ENCODE data around the gene CDK10. TPM values are rescaled to one million over a fixed set of nuclear protein-coding genes. Genes with fewer than 3 reads are reported as not detected.

CDK10 gene
- total RNA-seq, 1 experiment from 2014 or later: 52.6 TPM

DNA sequence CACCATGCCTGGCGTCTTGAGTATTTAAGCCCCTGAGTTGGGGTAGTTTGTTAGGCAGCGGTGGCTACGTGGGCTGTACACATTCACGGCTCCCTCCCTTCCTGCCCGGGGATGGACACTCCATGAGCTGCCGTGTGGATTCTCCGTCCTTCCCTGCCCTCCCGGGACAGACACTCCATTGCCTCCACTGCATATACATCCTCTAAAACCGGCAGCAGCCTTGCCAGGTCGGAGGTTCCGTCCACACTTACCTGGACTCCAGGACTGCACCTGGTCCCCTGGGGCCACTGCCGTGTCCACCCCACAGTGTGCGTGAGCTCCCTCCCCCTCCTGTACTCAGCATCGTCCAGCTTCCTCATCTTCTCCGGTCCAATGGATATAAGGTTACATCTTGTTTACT lies 18.5 kb downstream of the CDK10 start:
- in situ Hi-C loops (cut with HindIII; ENCODE audit: low pct_unique_long_range_greater_than_20kb, low sequenced_read_pairs): no loop called here
- CTCF ChIA-PET: interaction anchor here (1.4 kb wide), 1 partner anchor 88 kb away, joined by 4 read pairs; no protein-coding TSS in a partner anchor

DNA sequence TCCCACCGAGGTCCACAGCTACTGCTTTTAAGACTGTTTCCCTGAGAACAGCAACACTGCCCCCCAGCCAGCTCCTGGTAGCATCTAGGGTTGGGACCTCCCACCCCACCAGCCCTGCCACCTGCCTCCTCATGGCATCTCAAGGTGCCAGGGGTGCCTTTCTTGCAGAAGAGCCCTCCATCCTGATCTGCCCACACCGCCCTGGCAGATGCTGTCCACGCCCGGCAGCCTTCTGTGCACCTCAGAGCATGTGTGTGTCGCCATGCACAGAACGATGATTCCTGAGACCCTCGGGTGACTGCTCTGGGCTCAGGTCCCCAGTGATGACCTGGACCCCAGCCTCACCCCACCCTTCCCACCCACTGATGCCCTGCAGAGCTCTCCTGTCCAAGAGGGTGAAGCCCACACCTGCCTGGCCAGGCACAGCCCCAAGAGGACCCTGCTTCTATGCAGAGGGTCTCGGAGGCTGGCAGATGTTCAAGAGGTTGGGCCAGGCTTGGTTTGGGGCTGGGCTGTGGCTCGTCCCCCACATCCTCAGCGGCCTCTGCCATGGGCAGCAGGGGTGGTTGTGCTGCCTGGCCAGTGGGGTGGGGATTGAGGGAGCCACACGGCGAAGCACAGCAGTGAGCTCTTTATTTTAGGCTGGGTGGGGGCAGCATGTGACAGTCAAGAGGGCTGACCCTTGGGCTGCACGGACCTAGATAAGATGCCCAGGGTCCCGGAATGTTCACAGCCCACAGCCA lies 20.2 kb downstream of the CDK10 start:
- BruUV-seq (replicated peaks): no TSS peak
- Histone ChIP-seq H3K4me3 (ENCODE audit: low read depth in 2 of 2, low read length in 2 of 2) (no peak overlapping the region), H3K4me1 (ENCODE audit: control insufficient read depth, insufficient read depth, low read length) (0 out of 2 replicates have a peak, but pooled peaks cover 5% of the 10 kb centered on the region), H3K9me3 (ENCODE audit: control insufficient read depth, insufficient read depth, low read depth, low read length) (no peaks in the 10 kb centered on the region), H3K27ac (ENCODE audit: low read length) (no peak overlapping the region), H3K27me3 (ENCODE audit: control insufficient read depth, insufficient read depth, low read length) (no peaks in the 10 kb centered on the region), H3K36me3 (ENCODE audit: control insufficient read depth, insufficient read depth, low read length) (no peaks in the 10 kb centered on the region)
- in situ Hi-C loops (cut with HindIII; ENCODE audit: low pct_unique_long_range_greater_than_20kb, low sequenced_read_pairs): no loop called here
- intact Hi-C loops (cut with micrococcal nuclease; ENCODE audit: unreplicated experiment): no loop called here
- DNase-seq (ENCODE audit: low read depth, low spot score) (no peak), ATAC-seq (no peak)
- POLR2A ChIA-PET: no interaction called here
- TF ChIP-seq SIN3A (IDR thresholded peaks at IDR 0.05; ENCODE audit: borderline replicate concordance, insufficient read depth, low read depth, low read length) (no peak), CTCF (IDR thresholded peaks at IDR 0.05) (no peak), TCF7L2 (IDR thresholded peaks at IDR 0.05; ENCODE audit: low read depth, low read length) (no peak), POLR2AphosphoS5 (IDR thresholded peaks at IDR 0.05; ENCODE audit: low read depth, low read length) (no peak)
- TF ChIP-seq, protein P1, sequence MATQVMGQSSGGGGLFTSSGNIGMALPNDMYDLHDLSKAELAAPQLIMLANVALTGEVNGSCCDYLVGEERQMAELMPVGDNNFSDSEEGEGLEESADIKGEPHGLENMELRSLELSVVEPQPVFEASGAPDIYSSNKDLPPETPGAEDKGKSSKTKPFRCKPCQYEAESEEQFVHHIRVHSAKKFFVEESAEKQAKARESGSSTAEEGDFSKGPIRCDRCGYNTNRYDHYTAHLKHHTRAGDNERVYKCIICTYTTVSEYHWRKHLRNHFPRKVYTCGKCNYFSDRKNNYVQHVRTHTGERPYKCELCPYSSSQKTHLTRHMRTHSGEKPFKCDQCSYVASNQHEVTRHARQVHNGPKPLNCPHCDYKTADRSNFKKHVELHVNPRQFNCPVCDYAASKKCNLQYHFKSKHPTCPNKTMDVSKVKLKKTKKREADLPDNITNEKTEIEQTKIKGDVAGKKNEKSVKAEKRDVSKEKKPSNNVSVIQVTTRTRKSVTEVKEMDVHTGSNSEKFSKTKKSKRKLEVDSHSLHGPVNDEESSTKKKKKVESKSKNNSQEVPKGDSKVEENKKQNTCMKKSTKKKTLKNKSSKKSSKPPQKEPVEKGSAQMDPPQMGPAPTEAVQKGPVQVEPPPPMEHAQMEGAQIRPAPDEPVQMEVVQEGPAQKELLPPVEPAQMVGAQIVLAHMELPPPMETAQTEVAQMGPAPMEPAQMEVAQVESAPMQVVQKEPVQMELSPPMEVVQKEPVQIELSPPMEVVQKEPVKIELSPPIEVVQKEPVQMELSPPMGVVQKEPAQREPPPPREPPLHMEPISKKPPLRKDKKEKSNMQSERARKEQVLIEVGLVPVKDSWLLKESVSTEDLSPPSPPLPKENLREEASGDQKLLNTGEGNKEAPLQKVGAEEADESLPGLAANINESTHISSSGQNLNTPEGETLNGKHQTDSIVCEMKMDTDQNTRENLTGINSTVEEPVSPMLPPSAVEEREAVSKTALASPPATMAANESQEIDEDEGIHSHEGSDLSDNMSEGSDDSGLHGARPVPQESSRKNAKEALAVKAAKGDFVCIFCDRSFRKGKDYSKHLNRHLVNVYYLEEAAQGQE (IDR thresholded peaks at IDR 0.05; ENCODE audit: insufficient read depth in 1 of 2, low read depth in 2 of 2, low read length in 1 of 2): no peak
- CTCF ChIA-PET: interaction anchor here (0.6 to 1.4 kb wide), 3 partner anchors 10 to 106 kb away, joined by 3 to 9 read pairs (median 4); no protein-coding TSS in a partner anchor

More for the DNA sequence above, 18.5 kb downstream of the CDK10 start:
- Histone ChIP-seq H3K27ac (ENCODE audit: low read length) (no peak overlapping the region), H3K36me3 (ENCODE audit: control insufficient read depth, insufficient read depth, low read length) (no peaks in the 10 kb centered on the region; the same call in 1 of the 2 replicates), H3K4me3 (ENCODE audit: low read depth in 2 of 2, low read length in 2 of 2) (no peak overlapping the region), H3K4me1 (ENCODE audit: control insufficient read depth, insufficient read depth, low read length) (0 out of 2 replicates have a peak, but pooled peaks cover 8% of the 10 kb centered on the region), H3K27me3 (ENCODE audit: control insufficient read depth, insufficient read depth, low read length) (no peaks in the 10 kb centered on the region), H3K9me3 (ENCODE audit: control insufficient read depth, insufficient read depth, low read depth, low read length) (no peaks in the 10 kb centered on the region)
- POLR2A ChIA-PET: no interaction called here
- BruUV-seq (replicated peaks): no TSS peak
- ATAC-seq (no peak), DNase-seq (ENCODE audit: low read depth, low spot score) (no peak)
- TF ChIP-seq CTCF (IDR thresholded peaks at IDR 0.05) (no peak), TCF7L2 (IDR thresholded peaks at IDR 0.05; ENCODE audit: low read depth, low read length) (no peak), POLR2AphosphoS5 (IDR thresholded peaks at IDR 0.05; ENCODE audit: low read depth, low read length) (no peak), SIN3A (IDR thresholded peaks at IDR 0.05; ENCODE audit: borderline replicate concordance, insufficient read depth, low read depth, low read length) (no peak)
- TF ChIP-seq, protein P1 (IDR thresholded peaks at IDR 0.05; ENCODE audit: insufficient read depth in 1 of 2, low read depth in 2 of 2, low read length in 1 of 2): no peak
- intact Hi-C loops (cut with micrococcal nuclease; ENCODE audit: unreplicated experiment): no loop called here
